Measurements from ENCODE around the gene SCGB1D1.
"Not testable (repeated sequence)": the region's sequence is repeated elsewhere in the genome, so short reads cannot be mapped to it uniquely, and the experiment has no call there.

Gene SCGB1D1

GRCh38 chr11:62169448-62169847 is 20.6 kb upstream of the SCGB1D1 start:
- DNase-seq, result no peak

DNA sequence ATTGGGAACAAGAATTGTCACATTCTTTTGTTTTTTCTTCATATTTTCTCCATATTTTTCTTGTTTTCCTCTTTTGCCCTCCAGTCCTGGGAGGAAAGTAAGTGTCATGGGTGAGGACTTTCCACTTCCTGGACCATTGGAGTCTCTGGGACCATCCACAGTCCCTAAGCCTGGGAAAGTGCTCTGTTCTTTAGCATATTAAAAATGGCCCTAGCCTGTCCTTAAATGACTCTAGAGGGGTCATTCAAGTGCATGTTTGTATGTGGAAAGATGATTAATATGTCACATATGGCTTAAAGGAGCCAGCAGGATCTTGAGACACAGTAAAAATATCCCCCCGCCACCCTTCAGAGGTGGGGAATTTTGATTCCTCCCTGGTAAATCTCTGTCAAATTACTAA is 20.1 kb upstream of the SCGB1D1 start:
- no peak for DNase-seq

DNA sequence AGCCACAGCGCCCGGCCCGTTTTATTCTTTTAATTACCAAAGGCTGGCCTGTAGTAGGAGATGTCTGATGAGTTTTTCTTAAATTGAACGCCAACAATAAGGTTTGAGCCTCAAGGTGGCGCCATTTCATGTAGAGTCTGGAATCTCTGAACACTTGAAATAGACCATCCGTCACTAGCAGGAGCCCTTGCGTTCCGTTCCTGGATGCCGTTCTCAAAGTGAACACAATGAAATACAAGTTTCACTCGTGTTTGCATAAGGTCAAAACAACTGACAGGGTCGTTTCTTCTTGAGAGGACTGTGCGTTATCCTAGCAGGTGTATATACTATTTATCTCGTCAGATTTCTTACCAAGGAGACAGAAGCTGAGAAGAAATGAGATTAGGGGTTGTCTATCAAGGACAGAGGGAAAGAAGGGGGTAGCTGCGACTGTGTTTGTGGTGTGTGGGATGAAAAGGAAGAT is 18.7 kb upstream of the SCGB1D1 start:
- peak; percentile 88 for DNase-seq

DNA sequence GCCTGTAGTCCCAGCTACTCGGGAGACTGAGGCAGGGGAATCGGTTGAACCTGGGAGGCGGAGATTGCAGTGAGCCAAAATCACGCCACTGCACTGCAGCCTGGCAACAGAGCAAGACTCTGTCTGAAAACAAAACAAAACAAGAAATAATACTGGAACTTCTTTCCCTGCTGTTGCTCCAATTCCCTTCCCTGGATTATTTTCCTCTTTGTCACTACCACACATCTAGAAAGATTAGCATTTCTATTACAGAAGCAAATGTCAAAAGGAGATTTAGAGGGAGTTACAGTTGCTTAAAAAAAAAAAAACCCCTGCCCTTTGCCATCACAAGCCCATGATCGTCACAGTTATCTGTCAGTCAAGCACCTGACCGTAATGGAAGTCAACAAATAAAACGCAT is 17.7 kb upstream of the SCGB1D1 start:
- no peak for DNase-seq

GRCh38 chr11:62176766-62177165 is 13.2 kb upstream of the SCGB1D1 start:
- DNase-seq, result no peak

DNA sequence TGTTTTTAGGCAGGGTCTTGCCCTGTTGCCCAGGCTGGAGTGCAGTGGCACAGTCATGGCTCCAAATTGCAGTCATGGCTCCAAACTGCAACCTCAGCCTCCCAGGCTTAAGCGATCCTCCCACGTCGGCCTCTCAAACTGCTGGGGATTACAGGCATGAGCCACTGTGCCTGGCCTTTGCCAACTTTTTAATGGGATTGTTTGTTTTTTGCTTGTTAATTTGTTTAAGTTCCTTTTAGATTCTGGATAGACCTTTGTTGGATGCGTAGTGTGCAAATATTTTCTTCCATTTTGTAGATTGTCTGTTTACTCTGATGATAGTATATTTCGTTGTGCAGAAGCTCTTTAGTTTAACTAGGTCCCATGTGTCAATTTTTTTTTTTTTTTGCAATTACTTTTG is 10.0 kb upstream of the SCGB1D1 start:
- DNase-seq, result no peak

DNA sequence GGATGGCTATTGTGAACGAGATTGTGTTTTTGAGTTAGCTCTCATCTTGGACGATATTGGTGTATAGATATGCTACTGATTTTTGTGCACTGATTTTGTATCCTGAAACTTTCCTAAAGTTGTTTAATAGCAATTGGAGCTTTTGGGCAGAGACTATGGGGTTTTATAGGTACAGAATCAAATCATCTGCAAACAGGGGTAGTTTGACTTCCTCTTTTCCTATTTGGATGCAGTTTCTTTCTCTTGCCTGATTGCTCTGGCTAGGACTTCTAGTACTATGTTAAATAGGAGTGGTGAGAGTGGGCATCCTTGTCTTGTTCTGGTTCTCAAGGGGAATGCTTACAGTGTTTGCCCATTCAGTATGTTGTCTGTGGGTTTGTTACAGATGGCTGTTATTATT is 8.9 kb upstream of the SCGB1D1 start:
- DNase-seq, result no peak

DNA sequence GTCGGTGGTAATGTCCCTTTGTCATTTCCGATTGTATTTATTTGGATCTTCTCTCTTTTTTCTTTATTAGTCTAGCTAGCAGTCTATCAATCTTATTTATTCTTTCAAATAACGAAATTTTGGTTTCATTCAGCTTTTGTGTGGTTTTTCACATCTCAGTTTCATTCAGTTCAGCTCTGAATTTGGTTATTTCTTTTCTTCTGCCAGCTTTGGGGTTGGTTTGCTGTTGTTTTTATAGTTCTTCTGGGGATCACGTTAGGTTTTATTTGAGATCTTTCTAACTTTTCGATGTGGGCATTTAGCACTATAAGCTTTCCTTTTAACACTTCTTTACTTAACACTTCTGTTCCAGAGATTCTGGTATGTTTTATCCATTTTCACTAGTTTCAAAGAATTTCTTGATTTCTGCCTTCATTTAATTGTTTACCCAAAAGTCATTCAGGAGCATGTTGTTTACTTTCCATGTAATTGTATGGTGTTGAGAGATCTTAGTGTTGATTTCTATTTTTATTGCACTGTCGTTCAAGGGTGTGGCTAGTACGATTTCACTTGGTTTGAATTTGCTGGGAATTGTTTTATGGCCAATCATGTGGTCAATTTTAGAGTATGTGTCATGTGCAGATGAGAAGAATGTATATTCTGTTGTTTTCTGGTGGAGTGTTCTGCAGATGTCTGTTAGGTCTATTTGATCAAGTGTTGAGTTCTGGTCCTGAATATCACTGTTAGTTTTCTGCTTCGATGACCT is 7.7 kb upstream of the SCGB1D1 start:
- DNase-seq, result no peak

DNA sequence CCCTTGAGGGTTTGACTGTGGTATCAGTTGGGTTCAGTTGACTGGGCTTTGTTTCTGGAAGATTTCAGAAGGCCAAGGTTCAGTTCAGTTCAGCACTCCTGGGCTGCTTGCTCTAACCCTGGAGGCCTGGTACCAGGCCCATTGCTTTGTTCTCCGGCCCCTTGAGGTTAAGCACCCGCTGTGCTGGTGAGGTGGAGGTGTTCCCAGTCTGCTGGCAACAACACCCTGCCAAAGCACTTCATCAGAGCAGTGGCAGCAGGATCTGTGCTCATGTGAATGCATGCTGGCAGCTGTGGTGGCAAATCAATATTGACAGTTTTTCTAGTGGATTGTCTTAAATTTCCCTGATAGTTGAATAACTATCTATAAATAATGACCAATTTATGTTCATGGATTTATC is 3.8 kb upstream of the SCGB1D1 start:
- no peak for DNase-seq

DNA sequence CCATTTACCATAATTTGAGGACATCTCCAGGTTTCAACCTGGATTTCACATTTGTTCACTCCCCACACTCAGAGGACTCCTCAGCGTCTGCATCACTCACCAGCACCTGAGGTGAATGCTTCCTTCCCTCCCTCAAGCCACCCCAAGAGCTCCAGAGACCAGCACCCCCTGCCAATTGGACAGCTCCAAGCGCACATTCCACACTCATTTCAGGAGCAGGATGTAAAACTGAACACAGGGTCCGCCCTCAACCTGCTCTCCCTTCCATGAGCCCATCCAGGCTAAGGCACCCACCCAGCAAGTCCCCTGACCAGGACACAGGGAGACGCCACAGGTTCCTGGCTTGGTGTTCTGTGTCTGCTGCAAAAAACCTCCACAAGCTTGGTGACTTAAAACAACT is 3.9 kb downstream of the SCGB1D1 start:
- no peak for DNase-seq

GRCh38 chr11:62195010-62195409 is 5.0 kb downstream of the SCGB1D1 start:
- not testable (repeated sequence) for DNase-seq

DNA sequence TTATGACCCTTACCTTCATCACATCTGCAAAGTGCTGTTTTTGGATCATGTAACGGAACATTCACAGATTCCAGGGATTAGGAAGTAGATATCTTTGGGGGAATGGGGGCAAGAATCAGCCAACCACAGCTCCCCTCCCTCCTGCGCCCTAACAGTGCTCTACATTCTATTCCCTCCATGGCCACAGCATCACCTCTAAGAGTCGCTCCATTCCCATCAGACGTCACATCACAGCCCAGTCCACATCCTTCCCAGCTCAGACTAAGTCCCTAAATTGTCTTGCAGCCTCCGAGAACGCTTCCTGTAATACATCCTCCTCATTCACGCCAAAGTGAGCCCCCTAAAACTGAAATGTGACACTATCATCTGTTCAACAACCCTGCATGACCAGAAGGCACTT is 5.9 kb downstream of the SCGB1D1 start:
- no peak for DNase-seq

DNA sequence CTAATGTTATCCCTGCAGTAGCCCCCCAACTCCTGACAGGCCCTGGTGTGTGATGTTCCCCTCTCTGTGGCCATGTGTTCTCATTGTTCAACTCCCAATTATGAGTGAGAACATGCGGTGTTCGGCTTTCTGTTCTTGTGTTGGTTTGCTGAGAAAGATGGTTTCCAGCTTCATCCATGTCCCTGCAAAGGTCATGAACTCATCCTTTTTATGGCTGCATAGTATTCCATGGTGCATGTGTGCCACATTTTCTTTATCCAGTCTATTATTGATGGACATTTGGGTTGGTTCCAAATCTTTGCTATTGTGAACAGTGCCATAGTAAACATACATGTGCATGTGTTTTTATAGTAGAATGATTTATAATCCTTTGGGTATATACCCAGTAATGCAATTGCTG is 7.4 kb downstream of the SCGB1D1 start:
- not testable (repeated sequence) for DNase-seq

DNA sequence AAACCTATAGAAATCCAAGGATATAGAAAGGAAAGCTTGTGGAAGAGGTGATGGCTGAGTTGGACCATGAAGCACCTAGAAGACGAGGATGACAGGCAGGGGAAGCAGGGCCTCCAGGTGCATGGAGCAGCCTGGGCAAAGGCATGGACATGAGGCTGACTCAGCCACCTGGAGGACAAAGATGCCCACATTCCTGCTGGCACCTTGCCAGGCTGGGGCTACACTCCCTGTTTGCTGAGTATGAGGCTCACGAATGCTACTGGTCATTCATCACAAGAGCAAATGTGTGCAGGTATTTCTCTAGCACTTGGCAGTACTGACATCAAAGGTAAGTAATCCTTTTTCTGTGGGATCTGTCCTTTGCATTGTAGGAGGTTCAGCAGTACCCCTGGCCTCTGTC is 11.4 kb downstream of the SCGB1D1 start:
- no peak for DNase-seq

DNA sequence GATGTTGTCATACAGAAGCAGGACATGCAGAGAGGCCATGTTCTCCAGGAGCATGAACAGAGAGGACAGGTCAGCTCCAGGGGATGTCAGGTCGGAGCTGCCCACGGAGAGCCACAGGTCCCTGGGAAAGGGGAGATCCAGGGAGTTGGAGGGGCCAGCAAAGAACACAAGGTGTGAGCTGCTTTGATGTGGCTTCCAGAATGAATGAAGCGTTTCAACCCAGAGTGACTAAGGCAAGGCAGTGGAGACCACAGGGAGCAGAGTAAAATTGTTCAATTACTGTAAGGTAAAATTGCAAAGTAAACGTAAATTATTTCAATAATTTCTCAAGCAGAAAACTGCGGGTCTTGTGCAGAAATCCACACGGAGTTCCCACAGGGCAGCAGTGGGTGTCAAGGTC is 12.9 kb downstream of the SCGB1D1 start:
- DNase-seq, result no peak

- DNase-seq, result no peak
Measured at GRCh38 chr11:62204430-62204829, 14.4 kb downstream of the SCGB1D1 start.

DNA sequence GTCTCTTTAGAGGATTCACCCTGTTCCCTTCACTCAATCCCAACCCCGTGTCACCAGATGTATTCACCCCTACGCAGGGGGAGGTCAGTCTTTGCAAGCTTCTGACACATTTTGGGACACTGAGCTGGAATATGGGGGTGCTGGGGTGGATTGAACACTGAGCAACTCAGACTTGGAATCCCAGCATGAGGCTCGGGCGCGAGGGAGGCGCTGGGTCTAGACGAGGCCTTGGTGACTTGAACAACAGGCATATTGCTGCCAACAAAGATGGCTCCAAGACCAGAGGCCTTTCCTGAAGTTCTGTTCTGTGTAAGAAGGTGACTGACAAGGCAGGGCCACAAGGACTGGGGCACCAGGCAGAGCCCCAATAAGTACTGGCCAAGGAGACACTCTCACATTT is 15.4 kb downstream of the SCGB1D1 start:
- DNase-seq, result no peak

DNA sequence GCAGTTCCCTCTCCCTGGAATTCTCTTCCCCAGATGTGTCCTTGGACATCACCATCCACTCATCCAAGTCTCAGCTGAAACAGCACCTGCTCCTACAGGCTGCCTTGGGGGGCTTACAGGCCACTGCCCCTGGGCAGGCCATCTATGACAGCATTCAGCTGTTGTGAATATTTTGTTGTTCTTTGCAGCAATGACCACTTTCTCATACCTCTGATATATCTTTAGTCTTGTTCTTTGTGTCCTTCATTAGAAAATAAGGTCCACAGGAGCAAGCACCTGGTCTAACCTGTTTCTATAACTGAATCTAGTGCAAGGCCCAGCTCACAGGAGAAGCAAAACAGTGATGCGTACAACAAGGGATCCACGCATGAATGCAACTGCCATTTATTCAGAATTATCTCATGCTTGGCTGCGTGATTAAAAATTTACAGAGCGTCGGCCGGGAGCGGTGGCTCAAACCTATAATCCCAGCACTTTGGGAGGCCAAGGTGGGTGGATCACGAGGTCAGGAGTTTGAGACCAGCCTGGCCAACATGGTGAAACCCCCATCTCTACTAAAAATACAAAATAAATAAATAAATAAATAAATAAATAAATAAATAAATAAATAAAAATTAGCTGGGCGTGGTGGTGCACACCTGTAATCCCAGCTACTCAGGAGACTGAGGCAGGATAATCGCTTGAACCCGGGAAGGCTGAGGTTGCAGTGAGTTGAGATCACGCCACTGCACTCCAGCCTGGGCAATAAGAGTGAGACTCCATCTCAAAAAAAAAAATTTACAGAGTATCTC is 16.5 kb downstream of the SCGB1D1 start:
- DNase-seq, result not testable (repeated sequence)

- no peak for DNase-seq
Measured at GRCh38 chr11:62208785-62209144, 18.7 kb downstream of the SCGB1D1 start.

- DNase-seq, result no peak
Measured at GRCh38 chr11:62217191-62217748, 27.3 kb downstream of the SCGB1D1 start.

- no peak for DNase-seq
Measured at GRCh38 chr11:62221498-62221897, 31.5 kb downstream of the SCGB1D1 start.

DNA sequence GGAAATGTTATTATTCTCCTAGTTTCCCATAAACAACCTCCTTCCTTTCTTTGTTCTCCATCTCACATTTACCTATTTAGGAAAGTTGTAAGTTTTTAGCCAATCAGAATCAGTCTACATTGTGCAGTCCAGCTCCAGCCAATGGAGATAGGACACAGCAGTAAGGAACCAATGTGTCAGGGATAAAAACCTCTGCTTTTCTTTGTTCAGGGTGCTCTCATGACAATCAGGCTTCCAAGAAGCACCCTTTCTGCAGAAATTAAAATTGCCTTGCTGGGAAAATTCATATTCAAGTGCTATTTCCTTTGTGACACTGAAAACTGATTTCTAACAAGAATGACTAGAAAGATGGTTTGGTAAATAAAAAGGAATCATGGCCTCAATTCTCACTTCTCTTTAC is 33.1 kb downstream of the SCGB1D1 start:
- DNase-seq, result no peak

- DNase-seq, result no peak
Measured at GRCh38 chr11:62233730-62234129, 43.7 kb downstream of the SCGB1D1 start.

GRCh38 chr11:62236187-62236586 is 46.2 kb downstream of the SCGB1D1 start:
- no peak for DNase-seq

Measured in NCI-H1417 treated with DMSO at 0.1 percent for 48 hours (cell line).